Endodermal cell (in vitro differentiated cells): ENCODE measurements around the gene CSNK2A1. TPM values are rescaled to one million over a fixed set of nuclear protein-coding genes. Genes with fewer than 3 reads are reported as not detected.

Source experiments
- DNase-seq: peaks from one replicate; pipeline ENCODE4 v3.0.0-alpha.2; 2017
- H3K27ac ChIP-seq: 2 replicates; pipeline ENCODE4 v1.5.1; 2013; ENCODE audit warnings: mild to moderate bottlenecking, low read depth, low read length, moderate library complexity
- H3K27me3 ChIP-seq: 2 replicates; pipeline ENCODE4 v1.6.1; 2013; ENCODE audit warnings: mild to moderate bottlenecking, low read length, moderate library complexity; ENCODE audit not compliant: insufficient read depth, control insufficient read depth, poor library complexity, severe bottlenecking
- H3K36me3 ChIP-seq: 2 replicates; pipeline ENCODE4 v1.7.0; 2013; ENCODE audit warnings: mild to moderate bottlenecking, low read length, moderate library complexity; ENCODE audit not compliant: control insufficient read depth, insufficient read depth
- H3K4me1 ChIP-seq: one replicate; pipeline ENCODE4 v1.7.0; 2013; ENCODE audit warnings: low read length; ENCODE audit not compliant: control insufficient read depth, insufficient read depth
- H3K4me3 ChIP-seq: 2 replicates; pipeline ENCODE4 v1.5.1; 2013; ENCODE audit warnings: mild to moderate bottlenecking, low read length, moderate library complexity
- H3K9ac ChIP-seq: 2 replicates; pipeline ENCODE4 v1.6.1; 2013; ENCODE audit warnings: mild to moderate bottlenecking, low read length, moderate library complexity; ENCODE audit not compliant: poor library complexity, severe bottlenecking; ENCODE audit errors: extremely low read depth
- H3K9me3 ChIP-seq: 2 replicates; pipeline ENCODE4 v1.6.1; 2013; ENCODE audit warnings: mild to moderate bottlenecking, low read length, moderate library complexity; ENCODE audit not compliant: control insufficient read depth
- H3K27ac Mint-ChIP-seq: 2 replicates; pipeline ENCODE4 v1.8.0; 2020; ENCODE audit warnings: mixed read lengths
- H3K27me3 Mint-ChIP-seq: 2 replicates; pipeline ENCODE4 v1.8.0; 2021; ENCODE audit warnings: mild to moderate bottlenecking, mixed read lengths; ENCODE audit not compliant: insufficient read depth
- H3K36me3 Mint-ChIP-seq: 2 replicates; pipeline ENCODE4 v1.8.0; 2020; ENCODE audit warnings: low read depth, mixed read lengths
- H3K4me1 Mint-ChIP-seq: 2 replicates; pipeline ENCODE4 v1.8.0; 2020; ENCODE audit warnings: mixed read lengths
- H3K4me3 Mint-ChIP-seq: 2 replicates; pipeline ENCODE4 v1.8.0; 2020; ENCODE audit warnings: mild to moderate bottlenecking, moderate library complexity, mixed read lengths
- H3K9me3 Mint-ChIP-seq: 2 replicates; pipeline ENCODE4 v1.8.0; 2020; ENCODE audit warnings: mild to moderate bottlenecking, mixed read lengths
- whole genome bisulfite sequencing, 2 experiments: methylation state at CpG; one replicate each; pipeline versions ENCODE4 v1.1.5 to v1.1.7; 2013; ENCODE audit warnings: missing lambda C conversion rate in 2 of 2, mixed read lengths in 1 of 2; ENCODE audit not compliant: insufficient coverage in 1 of 2, insufficient read length in 1 of 2; 5-methylcytosine and 5-hydroxymethylcytosine counted together
- total RNA-seq, 2 donors: library from RNA; stranded (reverse); fragmentation: NEBNext Ultra II Directional in 1 of 2; extraction: Animal tissue kit (Norgen Biotek cat#: 25700) in 1 of 2; gene quantifications; 2 replicates in 1 of 2; 3 replicates in 1 of 2; pipeline ENCODE4 v1.2.1, GENCODE V29; 2021
- TF ChIP-seq, protein P1 (sequence below): fragments of 200-600 bp; sonication (generic); conservative IDR thresholded peaks from 2 replicates; pipeline ENCODE4 v1.5.0; 2021; ENCODE audit warnings: antibody characterized with exemption, mild to moderate bottlenecking

The CSNK2A1 gene
- total RNA-seq, 2 donors from 2014 or later = 202 to 239 TPM

- WGBS, 2 experiments = 96 to 100% methylated on average over 2 of the region's 2 CpGs
- Histone ChIP-seq H3K4me1 (no peaks in the 10 kb centered on the region), H3K27ac (no peak overlapping the region), H3K36me3 (peaks cover 89% of the 10 kb centered on the region), H3K4me3 (no peak overlapping the region), H3K27me3 (no peaks in the 10 kb centered on the region), H3K9ac (no peak overlapping the region), H3K9me3 (no peaks in the 10 kb centered on the region)
- Mint-ChIP-seq H3K27ac (no peak overlapping the region), H3K27me3 (no peaks in the 10 kb centered on the region), H3K4me1 (no peaks in the 10 kb centered on the region), H3K4me3 (no peak overlapping the region), H3K36me3 (peaks cover 79% of the 10 kb centered on the region), H3K9me3 (no peaks in the 10 kb centered on the region)
- TF ChIP-seq, protein P1, sequence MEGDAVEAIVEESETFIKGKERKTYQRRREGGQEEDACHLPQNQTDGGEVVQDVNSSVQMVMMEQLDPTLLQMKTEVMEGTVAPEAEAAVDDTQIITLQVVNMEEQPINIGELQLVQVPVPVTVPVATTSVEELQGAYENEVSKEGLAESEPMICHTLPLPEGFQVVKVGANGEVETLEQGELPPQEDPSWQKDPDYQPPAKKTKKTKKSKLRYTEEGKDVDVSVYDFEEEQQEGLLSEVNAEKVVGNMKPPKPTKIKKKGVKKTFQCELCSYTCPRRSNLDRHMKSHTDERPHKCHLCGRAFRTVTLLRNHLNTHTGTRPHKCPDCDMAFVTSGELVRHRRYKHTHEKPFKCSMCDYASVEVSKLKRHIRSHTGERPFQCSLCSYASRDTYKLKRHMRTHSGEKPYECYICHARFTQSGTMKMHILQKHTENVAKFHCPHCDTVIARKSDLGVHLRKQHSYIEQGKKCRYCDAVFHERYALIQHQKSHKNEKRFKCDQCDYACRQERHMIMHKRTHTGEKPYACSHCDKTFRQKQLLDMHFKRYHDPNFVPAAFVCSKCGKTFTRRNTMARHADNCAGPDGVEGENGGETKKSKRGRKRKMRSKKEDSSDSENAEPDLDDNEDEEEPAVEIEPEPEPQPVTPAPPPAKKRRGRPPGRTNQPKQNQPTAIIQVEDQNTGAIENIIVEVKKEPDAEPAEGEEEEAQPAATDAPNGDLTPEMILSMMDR = no peak
- DNase-seq = no peak
Measured at GRCh38 chr20:497979-498378, 45.6 kb downstream of the CSNK2A1 start.

DNA sequence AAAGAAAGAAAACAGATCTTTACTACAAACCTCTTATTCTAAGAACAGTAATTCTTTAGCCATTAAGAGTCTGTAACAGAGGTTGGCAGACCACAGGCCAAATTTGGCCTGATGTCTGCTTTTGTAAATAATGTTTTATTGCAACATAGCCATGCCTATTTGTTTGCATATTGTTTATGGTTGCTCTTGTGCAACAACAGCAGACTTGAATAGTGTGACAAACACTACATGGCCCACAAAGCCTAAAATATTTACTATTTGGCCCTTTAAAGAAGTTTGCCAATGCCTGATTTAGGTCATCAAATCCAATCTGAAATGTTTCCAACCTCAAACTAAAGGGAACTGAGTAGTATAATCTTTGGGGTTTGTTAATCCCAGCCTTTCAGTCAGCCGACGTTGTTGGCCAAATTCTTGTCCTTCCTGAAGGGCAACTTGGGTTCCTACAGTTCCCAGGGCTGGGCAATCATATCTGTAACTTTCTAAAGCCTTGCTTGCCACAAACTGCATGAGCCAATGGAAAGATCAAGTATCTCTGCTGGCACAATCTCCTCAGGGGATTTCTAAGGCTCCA is 47.4 kb downstream of the CSNK2A1 start:
- H3K9ac ChIP-seq = no peak overlapping the region
- H3K4me3 ChIP-seq = no peak overlapping the region
- H3K4me1 ChIP-seq = no peaks in the 10 kb centered on the region
- no peaks in the 10 kb centered on the region for H3K27me3 ChIP-seq
- DNase-seq = no peak
- H3K4me3 Mint-ChIP-seq = no peak overlapping the region
- TF ChIP-seq, protein P1 = no peak
- H3K27me3 Mint-ChIP-seq = no peaks in the 10 kb centered on the region
- WGBS, 2 experiments = 87% methylated on average over 2 of the region's 2 CpGs
- H3K4me1 Mint-ChIP-seq = no peaks in the 10 kb centered on the region
- peak overlapping the region; percentile 82 for H3K27ac Mint-ChIP-seq
- H3K36me3 Mint-ChIP-seq = peaks cover 85% of the 10 kb centered on the region
- no peak overlapping the region for H3K27ac ChIP-seq
- H3K9me3 Mint-ChIP-seq = no peaks in the 10 kb centered on the region
- H3K36me3 ChIP-seq = peaks cover 91% of the 10 kb centered on the region
- H3K9me3 ChIP-seq = no peaks in the 10 kb centered on the region

- Mint-ChIP-seq H3K36me3 (peaks cover 81% of the 10 kb centered on the region), H3K27me3 (no peaks in the 10 kb centered on the region), H3K27ac (no peak overlapping the region), H3K4me1 (no peaks in the 10 kb centered on the region), H3K9me3 (no peaks in the 10 kb centered on the region), H3K4me3 (no peak overlapping the region)
- peaks cover 97% of the 10 kb centered on the region for H3K36me3 ChIP-seq
- H3K27me3 ChIP-seq = no peaks in the 10 kb centered on the region
- no peaks in the 10 kb centered on the region for H3K4me1 ChIP-seq
- H3K9ac ChIP-seq = no peak overlapping the region
- TF ChIP-seq, protein P1 = no peak
- H3K9me3 ChIP-seq = no peaks in the 10 kb centered on the region
- DNase-seq = no peak
- no peak overlapping the region for H3K4me3 ChIP-seq
- no peak overlapping the region for H3K27ac ChIP-seq
- WGBS, 2 experiments = 92 to 94% methylated on average over 5 of the region's 5 CpGs
Measured at GRCh38 chr20:492159-492558, 51.4 kb downstream of the CSNK2A1 start.
